Esophagus (tissue), 2 donors: ENCODE measurements around the gene CDK6. TPM values are rescaled to one million over a fixed set of nuclear protein-coding genes. Genes with fewer than 3 reads are reported as not detected.

Source experiments
- H3K27ac ChIP-seq, 2 donors: one replicate each; pipeline ENCODE4 v1.5.1; 2013; ENCODE audit warnings: low read depth in 2 of 2, mild to moderate bottlenecking in 2 of 2, inconsistent platforms in 1 of 2, low read length in 1 of 2, moderate library complexity in 1 of 2
- H3K27me3 ChIP-seq, 2 donors: one replicate each; pipeline ENCODE4 v1.6.1; 2013; ENCODE audit warnings: low read length in 2 of 2, control low read depth in 1 of 2, mild to moderate bottlenecking in 1 of 2; ENCODE audit not compliant: insufficient read depth in 2 of 2, control insufficient read depth in 1 of 2
- H3K36me3 ChIP-seq, 2 donors: one replicate each; pipeline ENCODE4 v1.6.1; 2013; ENCODE audit warnings: low read length in 1 of 2; ENCODE audit not compliant: control insufficient read depth in 2 of 2, insufficient read depth in 2 of 2
- H3K4me1 ChIP-seq, 2 donors: one replicate each; pipeline ENCODE4 v1.6.1; 2013; ENCODE audit warnings: low read length in 1 of 2; ENCODE audit not compliant: control insufficient read depth in 2 of 2, insufficient read depth in 2 of 2
- H3K4me3 ChIP-seq, 2 donors: one replicate each; pipeline ENCODE4 v1.5.1; 2013; ENCODE audit warnings: low read length in 2 of 2, mild to moderate bottlenecking in 2 of 2, low read depth in 1 of 2, moderate library complexity in 1 of 2
- H3K9me3 ChIP-seq, 2 donors: one replicate each; pipeline ENCODE4 v1.6.1; 2013; ENCODE audit warnings: mild to moderate bottlenecking in 2 of 2, low read depth in 1 of 2, low read length in 1 of 2, moderate library complexity in 1 of 2; ENCODE audit not compliant: control insufficient read depth in 2 of 2, insufficient read depth in 1 of 2
- WGBS, 2 donors: extraction: QIAGEN DNeasy Blood & Tissue Kit; methylation state at CpG; one replicate each; pipeline ENCODE4 v1.1.7; 2013; 5-methylcytosine and 5-hydroxymethylcytosine counted together
- polyA plus RNA-seq, 2 donors: library from polyadenylated mRNA; stranded (reverse); fragments of 200-250 nt; gene quantifications; one replicate each; pipeline ENCODE4 v1.2.3, GENCODE V29; 2013
- donor health status: healthy with polysubstance abuse.
- donor health status: Bipolar disorder and iron deficiency.

Gene CDK6
- polyA plus RNA-seq, 2 donors: 1.4 to 2.2 TPM

GRCh38 chr7:92837000-92837749 lies 802 bp upstream of the CDK6 start:
- no peaks in the 10 kb centered on the region for H3K9me3 ChIP-seq
- no peaks in the 10 kb centered on the region for H3K27me3 ChIP-seq
- H3K4me1 ChIP-seq: no peaks in the 10 kb centered on the region
- H3K27ac ChIP-seq: peak overlapping the region in 1 of 2 donors; percentile 43
- peak overlapping the region; percentile 26 to 74 for H3K4me3 ChIP-seq
- WGBS, 2 donors: 1 to 2% methylated on average over 16 of the region's 16 CpGs
- H3K36me3 ChIP-seq: no peaks in the 10 kb centered on the region

- H3K36me3 ChIP-seq: no peaks in the 10 kb centered on the region
- H3K27ac ChIP-seq: peak overlapping the region; percentile 72 to 95
- WGBS, 2 donors: 1% methylated on average over 30 to 32 of the region's 32 CpGs
- H3K9me3 ChIP-seq: no peaks in the 10 kb centered on the region
- peak overlapping the region; percentile 70 to 74 for H3K4me3 ChIP-seq
- no peaks in the 10 kb centered on the region for H3K4me1 ChIP-seq
- no peaks in the 10 kb centered on the region for H3K27me3 ChIP-seq
These were observed 403 bp downstream of the CDK6 start for GRCh38 chr7:92835851-92836488.

GRCh38 chr7:92835261-92835850 lies 1.0 kb downstream of the CDK6 start:
- Histone ChIP-seq H3K27me3 (no peaks in the 10 kb centered on the region), H3K36me3 (no peaks in the 10 kb centered on the region), H3K27ac (peak overlapping the region; percentile 72 to 95), H3K4me3 (peak overlapping the region; percentile 70 to 74), H3K4me1 (no peaks in the 10 kb centered on the region), H3K9me3 (no peaks in the 10 kb centered on the region)
- 0 to 1% methylated on average over 41 to 43 of the region's 43 CpGs for WGBS, 2 donors

GRCh38 chr7:92834507-92835260 lies 1.7 kb downstream of the CDK6 start:
- H3K27ac ChIP-seq: peak overlapping the region; percentile 84 to 95
- no peaks in the 10 kb centered on the region for H3K4me1 ChIP-seq
- no peaks in the 10 kb centered on the region for H3K36me3 ChIP-seq
- 0% methylated on average over 46 to 53 of the region's 53 CpGs for WGBS, 2 donors
- H3K27me3 ChIP-seq: no peaks in the 10 kb centered on the region
- H3K4me3 ChIP-seq: peak overlapping the region; percentile 70 to 74
- no peaks in the 10 kb centered on the region for H3K9me3 ChIP-seq

- H3K27me3 ChIP-seq: no peaks in the 10 kb centered on the region
- no peaks in the 10 kb centered on the region for H3K4me1 ChIP-seq
- whole genome bisulfite sequencing, 2 donors: 0 to 1% methylated on average over 51 to 54 of the region's 54 CpGs
- no peaks in the 10 kb centered on the region for H3K36me3 ChIP-seq
- peak overlapping the region; percentile 70 to 74 for H3K4me3 ChIP-seq
- no peaks in the 10 kb centered on the region for H3K9me3 ChIP-seq
- peak overlapping the region; percentile 84 to 95 for H3K27ac ChIP-seq
These were observed 2.4 kb downstream of the CDK6 start for GRCh38 chr7:92833766-92834506.

GRCh38 chr7:92833024-92833765 lies 3.2 kb downstream of the CDK6 start:
- Histone ChIP-seq H3K4me3 (peak overlapping the region; percentile 70 to 74), H3K9me3 (no peaks in the 10 kb centered on the region), H3K36me3 (no peaks in the 10 kb centered on the region), H3K27ac (peak overlapping the region; percentile 84 to 95), H3K27me3 (no peaks in the 10 kb centered on the region), H3K4me1 (no peaks in the 10 kb centered on the region)
- 0% methylated on average over 81 to 83 of the region's 83 CpGs for WGBS, 2 donors

- peak overlapping the region; percentile 84 to 95 for H3K27ac ChIP-seq
- peak overlapping the region; percentile 70 to 74 for H3K4me3 ChIP-seq
- H3K9me3 ChIP-seq: no peaks in the 10 kb centered on the region
- H3K27me3 ChIP-seq: no peaks in the 10 kb centered on the region
- H3K36me3 ChIP-seq: no peaks in the 10 kb centered on the region
- no peaks in the 10 kb centered on the region for H3K4me1 ChIP-seq
- 4 to 5% methylated on average over 18 of the region's 18 CpGs for WGBS, 2 donors
These were observed 3.8 kb downstream of the CDK6 start for GRCh38 chr7:92832534-92833023.

GRCh38 chr7:92831716-92832533 lies 4.4 kb downstream of the CDK6 start:
- no peaks in the 10 kb centered on the region for H3K4me1 ChIP-seq
- 36 to 49% methylated on average over 7 of the region's 7 CpGs for WGBS, 2 donors
- H3K36me3 ChIP-seq: no peaks in the 10 kb centered on the region
- no peaks in the 10 kb centered on the region for H3K9me3 ChIP-seq
- H3K27me3 ChIP-seq: no peaks in the 10 kb centered on the region
- no peak overlapping the region for H3K27ac ChIP-seq
- peak overlapping the region in 1 of 2 donors; percentile 74 for H3K4me3 ChIP-seq
